Gastroesophageal sphincter (tissue), 3 donors: Measurements from ENCODE around the gene ZSWIM7.

Experiments
- POLR2AphosphoS5 ChIP-seq: sonication (generic); formaldehyde crosslinking; IDR thresholded peaks from one replicate; pipeline ENCODE4 v1.6.1; 2017; ENCODE audit warnings: antibody characterized with exemption
- TF ChIP-seq, protein P1 (sequence below), 4 experiments: fragments of 200-600 bp in 2 of 4; fragments of 450-650 bp in 2 of 4; sonication (generic) in 1 of 4; IDR thresholded peaks; one replicate each; pipeline ENCODE4 v1.5.1; 2017 to 2019; ENCODE audit warnings: antibody characterized with exemption in 4 of 4, mild to moderate bottlenecking in 2 of 4, moderate library complexity in 2 of 4

DNA sequence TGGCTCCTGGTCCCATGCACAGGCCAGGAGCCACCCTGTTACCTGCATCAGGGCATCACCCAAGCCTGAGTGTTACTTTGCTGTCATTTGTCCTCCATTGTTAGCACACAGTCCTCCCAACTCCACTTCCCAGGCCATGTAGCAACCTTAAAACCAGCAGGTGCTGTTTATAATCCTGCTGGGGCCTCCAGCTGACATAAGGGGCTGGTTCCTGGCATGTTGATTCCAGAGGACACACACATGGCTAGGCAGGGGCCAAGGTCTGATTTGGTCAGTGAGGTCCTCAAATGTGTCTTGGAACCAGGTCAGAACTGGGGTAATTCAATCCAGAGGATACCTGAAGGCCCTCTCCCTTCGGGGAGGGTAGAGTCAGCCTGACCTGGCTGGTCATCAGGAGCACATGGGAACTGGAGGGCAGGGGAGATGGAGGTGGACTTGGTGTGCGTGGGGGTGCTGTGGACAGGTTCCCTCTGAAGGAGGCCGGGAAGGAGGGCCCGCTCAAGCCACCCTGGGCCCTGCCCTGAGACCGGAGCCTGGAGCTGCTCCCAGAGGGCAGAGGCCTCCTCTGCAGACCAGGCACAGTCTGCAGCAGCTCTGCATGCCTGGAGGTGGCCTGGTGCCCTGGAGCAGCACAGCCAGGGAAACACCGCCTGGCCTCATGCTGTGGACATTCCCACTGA is 48.0 kb downstream of the ZSWIM7 start:
- TF ChIP-seq POLR2AphosphoS5 = no peak
- TF ChIP-seq, protein P1, sequence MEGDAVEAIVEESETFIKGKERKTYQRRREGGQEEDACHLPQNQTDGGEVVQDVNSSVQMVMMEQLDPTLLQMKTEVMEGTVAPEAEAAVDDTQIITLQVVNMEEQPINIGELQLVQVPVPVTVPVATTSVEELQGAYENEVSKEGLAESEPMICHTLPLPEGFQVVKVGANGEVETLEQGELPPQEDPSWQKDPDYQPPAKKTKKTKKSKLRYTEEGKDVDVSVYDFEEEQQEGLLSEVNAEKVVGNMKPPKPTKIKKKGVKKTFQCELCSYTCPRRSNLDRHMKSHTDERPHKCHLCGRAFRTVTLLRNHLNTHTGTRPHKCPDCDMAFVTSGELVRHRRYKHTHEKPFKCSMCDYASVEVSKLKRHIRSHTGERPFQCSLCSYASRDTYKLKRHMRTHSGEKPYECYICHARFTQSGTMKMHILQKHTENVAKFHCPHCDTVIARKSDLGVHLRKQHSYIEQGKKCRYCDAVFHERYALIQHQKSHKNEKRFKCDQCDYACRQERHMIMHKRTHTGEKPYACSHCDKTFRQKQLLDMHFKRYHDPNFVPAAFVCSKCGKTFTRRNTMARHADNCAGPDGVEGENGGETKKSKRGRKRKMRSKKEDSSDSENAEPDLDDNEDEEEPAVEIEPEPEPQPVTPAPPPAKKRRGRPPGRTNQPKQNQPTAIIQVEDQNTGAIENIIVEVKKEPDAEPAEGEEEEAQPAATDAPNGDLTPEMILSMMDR (IDR thresholded peaks at IDR 0.05) = no peak
